GM19238 (cell line): ENCODE data around the gene OR52B2.

Experiments
- DNase-seq: peaks from one replicate; pipeline ENCODE4 v3.0.0; 2011; ENCODE audit warnings: low spot score; ENCODE audit not compliant: insufficient read length

The OR52B2 gene

DNA sequence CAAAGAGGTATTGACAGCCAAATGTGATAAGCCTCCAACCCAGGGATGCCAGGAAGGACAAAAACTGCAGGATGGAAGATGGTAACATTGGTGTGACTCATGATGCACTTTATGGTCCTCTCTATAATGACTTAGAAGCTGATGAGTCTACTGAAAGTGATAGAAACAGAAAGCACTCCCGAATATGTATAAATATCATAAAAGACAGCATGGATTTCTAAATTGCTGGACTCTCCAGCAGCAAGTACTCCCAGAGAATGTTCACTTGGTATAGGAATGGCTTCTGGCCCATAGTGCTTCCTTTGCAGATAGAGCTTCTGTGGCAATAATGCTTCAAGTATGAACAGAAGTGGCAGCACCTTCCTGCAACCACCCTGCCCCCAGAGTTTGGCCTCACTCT is at the start of gene OR52B2:
Gene OR52B2, minus strand, starts transcription at position 101 of the 400 bp plus-strand sequence. Its CDS starts 0 bp downstream, at position 101.
- no peak for DNase-seq

DNA sequence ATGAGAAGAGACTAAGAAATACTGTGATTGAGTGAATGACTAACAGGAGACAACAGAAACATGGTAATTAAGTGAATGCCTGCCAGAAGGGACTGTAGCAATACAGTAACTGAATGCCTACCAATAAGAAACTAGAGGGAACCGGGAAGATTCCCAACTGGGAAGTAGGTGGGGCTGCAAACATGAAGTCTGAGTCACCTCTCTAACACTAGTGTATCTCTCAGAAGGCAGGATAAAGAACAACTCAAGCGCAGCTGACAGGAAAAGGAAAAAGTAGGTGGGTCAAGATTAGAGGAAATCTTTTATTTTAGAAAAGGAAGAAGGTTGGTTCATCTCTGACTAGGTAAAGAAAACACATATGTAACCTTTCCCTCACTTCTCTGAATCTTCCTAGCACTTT is 49.2 kb upstream of the OR52B2 start:
- DNase-seq: no peak

DNA sequence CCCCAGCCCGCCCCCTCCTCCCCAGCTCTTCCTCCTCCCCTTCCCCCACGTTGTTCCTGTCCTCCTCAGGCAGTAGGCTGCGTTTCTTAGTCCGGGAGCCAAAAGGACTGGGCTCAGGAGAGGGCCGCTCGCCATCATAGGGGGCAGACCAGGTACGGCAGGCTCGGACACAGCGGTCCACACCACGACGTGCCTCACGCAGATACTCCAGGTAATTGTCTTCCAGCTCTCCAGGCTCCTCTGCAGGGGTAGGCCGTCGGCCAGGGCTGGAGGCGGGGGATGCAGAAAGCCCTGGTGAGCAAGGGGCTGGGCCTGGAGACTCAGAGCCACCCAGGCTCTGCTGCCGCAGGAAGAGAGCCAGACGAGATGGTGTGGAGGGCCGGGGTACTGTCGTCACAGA is 47.6 kb upstream of the OR52B2 start:
- DNase-seq: no peak

DNA sequence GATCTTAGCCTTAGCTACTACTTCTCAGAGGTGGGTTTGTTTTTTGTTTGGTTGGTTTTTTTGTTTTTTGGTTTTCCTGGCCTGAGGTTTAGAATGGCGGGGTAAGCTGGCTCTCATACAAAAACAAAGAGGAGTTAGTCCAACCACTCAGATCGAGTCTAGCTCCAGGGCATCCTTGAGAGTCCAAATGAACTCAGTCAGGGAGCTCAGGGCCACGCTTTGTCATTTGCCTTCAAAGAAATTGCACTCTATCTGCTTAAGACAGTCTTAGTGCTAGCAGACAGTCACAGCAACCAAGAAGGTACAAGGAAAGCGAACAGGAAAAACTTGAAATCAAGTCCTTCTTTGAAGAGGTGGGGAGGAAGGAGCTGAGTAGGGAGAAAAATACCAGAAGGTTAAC is 46.4 kb upstream of the OR52B2 start:
- DNase-seq: no peak

DNA sequence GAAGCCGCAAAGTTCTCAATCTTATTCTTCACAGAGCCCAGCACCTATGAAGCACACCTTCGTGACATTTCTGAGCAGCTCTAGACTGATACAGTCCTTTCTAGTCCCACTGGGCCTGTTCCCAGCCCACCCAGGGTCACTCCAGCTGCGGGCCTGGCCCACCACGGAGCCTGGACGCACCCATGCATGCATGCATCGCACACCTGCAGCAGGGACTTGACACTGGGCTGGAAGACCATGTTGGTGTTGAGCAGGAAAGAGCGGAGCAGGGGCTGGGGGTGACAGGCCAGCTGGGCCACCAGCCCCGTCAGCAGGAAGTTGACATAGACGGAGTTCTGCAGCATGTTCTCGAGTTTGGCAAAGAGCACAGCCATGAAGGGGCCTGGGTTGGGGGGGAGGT is 44.4 kb upstream of the OR52B2 start:
- DNase-seq: no peak

DNA sequence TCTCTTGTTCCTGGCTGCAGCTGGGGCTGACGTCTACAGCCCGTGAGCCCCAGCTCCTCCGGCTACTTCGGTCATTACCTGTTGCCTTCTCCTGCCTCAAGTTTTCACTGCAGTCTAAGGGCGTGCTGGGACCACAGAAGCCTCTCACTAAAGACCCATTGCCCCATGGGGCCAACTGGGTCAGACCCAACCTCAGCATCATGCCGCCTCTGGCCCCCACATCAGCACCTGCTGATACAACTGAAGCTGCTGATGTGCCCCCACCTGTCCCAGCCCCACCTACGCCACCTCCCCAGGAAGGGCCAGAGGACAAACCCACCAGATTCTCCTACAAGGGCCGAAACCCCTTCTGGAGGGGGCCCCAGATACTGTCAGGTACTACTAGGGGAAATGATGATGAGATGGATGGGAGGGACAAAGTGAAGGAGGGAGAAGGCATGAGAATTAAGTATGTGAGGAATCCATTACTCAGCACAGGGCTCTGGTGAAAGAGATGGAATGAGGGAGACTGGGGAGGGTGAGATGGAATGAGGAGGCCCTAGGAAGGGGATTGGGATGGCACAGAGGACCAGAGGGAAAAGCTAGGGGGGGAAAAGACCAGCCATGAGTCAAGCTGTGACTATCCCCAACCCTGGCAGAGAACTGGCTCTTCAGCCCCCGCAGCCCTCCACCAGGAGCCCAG is 40.3 kb upstream of the OR52B2 start:
- no peak for DNase-seq

DNA sequence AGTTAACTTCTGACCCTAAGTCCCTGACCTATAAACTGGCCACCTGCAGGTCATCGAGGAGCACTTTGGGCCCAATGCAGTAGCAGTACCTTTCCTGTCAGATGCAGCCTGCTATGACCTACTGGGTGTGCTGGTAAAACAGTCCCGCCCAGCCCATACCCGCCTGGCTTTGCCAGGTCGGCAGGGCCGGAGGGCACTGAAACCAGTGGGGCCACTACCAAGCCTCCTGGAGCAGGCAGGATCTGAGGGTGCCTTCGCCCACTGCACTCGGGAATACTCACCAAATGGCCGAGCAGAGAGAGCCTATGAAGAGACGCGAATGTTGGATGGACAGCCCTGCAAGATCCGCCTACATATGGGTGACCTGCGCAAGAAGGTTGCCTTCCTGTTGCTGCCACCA is 39.7 kb upstream of the OR52B2 start:
- no peak for DNase-seq

DNA sequence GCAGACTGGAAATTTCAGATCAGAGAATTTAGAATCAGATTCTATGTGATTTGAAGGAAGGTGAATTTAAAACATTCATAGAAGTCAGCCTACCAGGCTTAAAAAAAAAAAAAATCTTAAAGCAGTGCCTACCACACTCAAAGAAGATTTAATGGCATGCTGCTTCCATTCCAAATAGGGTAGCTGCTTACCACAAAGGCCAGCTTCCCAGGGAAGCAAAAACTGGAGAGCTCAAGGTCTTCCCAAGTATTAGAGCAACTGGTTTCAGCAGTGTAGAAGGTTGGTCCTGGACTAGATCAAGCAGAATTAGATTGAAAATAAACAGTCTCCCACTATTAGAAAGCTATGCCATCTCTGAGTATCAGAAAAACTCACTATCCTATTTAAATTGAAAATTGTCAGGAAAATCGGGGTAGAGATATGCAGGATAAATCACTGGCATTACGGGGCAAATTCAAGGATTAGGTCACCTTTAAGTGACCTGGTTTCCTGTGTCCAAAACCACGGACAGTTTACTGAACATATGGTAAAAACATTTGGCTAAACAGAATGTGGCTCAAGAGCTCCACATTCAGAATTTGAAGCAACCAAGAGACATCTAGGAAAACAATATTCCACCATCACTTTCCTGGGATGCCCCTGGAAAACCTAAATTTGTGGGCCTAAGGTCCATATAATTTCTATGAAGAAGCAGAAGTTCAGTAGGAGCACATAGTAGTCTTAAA is 36.5 kb upstream of the OR52B2 start:
- DNase-seq: no peak

DNA sequence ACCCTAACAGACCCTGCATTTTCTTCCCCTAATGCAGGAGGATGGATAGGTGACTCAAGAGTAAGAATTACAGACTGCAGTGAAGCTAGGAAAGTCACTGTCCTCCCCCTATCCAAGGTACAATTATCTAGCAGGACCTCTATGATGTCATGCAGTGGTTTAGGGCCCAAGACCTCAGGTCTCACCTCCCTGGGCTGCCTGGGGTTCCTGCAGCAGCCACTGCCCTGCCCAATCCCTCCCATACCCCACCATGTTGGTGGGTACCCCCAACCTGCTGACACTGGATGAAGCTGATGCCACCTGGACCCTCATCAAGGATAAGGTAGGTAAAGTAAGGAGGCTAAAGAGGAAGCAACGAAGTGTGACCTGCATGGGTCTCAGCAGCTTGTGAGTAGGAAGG is 35.2 kb upstream of the OR52B2 start, which contains the start of gene C11orf42:
Gene C11orf42, plus strand, starts transcription at position 192 of the 400 bp plus-strand sequence. Its CDS starts 59 bp downstream, at position 251.
- DNase-seq: no peak

DNA sequence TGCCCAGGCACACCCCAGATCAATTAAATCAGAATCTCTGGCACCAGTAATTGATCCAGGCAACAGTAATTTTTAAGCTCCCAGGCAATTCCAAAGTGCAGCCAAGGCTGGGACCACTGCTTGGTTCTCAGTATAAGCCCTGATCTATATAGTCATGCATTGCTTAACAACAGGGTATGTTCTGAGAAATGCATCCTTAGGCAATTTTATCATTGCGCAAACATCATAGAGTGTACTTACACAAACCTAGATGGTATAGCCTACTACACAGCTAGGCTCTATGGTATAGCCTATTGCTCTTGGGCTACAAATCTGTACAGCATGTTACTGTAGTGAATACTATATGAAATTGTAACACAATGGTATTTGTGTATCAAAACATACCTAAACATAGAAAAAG is 34.6 kb upstream of the OR52B2 start:
- no peak for DNase-seq

DNA sequence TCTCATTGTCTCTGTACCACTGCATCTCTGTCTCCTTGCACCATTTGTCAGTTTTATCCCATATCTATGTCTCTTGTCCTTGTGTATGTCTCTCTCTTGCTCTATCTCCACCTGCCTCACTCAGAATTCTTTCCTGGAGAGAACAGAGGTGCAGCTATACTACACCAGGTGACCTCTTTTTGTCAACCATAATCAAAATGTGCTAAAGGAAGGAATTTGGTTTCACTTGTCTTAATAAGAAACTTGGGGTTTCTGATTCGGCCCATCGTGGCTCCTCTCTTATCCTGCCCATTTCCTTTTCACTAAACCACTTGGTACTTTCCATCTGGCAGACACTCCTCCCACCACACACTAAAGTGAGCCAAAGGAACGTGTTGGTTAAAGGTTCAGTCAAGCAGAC is 33.2 kb upstream of the OR52B2 start:
- peak; percentile 16 for DNase-seq

DNA sequence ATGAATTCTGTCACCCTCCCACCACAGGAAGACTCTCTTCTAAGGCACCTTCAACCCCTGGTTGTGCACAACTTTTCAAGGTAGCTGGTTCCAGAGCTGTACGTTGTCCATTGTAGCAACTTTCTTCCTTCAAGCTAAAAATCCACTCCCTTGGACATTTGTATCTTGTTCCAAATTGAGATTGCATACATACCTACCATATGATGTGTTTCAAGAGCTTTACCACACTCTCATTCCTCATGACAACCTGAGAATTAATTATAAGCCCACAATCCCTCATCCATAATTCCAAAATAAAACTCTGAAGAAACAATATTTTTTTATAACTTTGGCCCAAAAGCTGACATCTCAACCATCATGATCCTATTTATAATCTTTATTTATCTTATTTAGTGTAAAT is 31.9 kb upstream of the OR52B2 start:
- no peak for DNase-seq

DNA sequence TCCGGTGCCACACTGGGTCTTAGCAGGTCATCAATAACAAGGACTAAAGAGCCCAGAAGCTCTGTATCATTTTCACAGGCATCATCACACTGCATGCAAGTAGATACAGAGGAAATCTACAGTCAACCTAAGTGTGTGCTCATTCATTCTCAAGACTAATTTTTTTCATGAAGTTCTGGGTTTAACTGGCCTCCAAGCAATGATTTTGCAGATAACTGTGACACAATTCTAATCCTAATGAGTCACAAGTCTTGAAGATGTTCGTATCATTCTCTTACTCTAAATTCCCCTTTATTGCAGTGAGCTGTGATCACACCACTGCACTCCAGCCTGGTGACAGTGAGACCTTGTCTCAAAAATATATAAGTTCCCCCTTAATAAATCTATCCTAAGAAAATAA is 31.4 kb upstream of the OR52B2 start:
- DNase-seq: no peak

DNA sequence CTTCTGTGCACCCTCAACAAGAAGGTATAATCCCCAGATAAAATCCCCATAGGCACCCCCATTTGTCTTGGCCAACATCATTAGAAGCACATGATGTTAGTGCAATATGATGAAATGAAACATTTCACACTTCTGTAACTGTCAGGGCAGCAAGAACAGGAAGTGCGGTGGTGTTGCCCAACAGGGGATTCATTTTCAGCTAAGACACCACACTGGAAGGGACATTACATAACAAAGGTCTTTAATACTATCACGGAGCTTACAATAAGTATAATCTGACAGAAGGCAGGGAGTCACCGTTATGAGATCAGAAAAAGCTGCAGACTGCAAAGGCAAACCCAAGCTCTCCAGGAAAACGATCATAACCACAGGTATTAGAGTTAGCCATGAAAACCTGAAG is 30.8 kb upstream of the OR52B2 start:
- DNase-seq: no peak

DNA sequence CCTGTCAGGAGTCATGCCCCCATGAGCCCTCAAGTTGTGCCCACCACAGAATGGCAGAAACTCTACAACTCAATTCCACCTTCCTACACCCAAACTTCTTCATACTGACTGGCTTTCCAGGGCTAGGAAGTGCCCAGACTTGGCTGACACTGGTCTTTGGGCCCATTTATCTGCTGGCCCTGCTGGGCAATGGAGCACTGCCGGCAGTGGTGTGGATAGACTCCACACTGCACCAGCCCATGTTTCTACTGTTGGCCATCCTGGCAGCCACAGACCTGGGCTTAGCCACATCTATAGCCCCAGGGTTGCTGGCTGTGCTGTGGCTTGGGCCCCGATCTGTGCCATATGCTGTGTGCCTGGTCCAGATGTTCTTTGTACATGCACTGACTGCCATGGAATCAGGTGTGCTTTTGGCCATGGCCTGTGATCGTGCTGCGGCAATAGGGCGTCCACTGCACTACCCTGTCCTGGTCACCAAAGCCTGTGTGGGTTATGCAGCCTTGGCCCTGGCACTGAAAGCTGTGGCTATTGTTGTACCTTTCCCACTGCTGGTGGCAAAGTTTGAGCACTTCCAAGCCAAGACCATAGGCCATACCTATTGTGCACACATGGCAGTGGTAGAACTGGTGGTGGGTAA is 29.2 kb upstream of the OR52B2 start, which contains the start of gene OR52W1:
Gene OR52W1, plus strand, starts transcription at position 51 of the 637 bp plus-strand sequence. Its CDS starts 0 bp downstream, at position 51.
- no peak for DNase-seq

DNA sequence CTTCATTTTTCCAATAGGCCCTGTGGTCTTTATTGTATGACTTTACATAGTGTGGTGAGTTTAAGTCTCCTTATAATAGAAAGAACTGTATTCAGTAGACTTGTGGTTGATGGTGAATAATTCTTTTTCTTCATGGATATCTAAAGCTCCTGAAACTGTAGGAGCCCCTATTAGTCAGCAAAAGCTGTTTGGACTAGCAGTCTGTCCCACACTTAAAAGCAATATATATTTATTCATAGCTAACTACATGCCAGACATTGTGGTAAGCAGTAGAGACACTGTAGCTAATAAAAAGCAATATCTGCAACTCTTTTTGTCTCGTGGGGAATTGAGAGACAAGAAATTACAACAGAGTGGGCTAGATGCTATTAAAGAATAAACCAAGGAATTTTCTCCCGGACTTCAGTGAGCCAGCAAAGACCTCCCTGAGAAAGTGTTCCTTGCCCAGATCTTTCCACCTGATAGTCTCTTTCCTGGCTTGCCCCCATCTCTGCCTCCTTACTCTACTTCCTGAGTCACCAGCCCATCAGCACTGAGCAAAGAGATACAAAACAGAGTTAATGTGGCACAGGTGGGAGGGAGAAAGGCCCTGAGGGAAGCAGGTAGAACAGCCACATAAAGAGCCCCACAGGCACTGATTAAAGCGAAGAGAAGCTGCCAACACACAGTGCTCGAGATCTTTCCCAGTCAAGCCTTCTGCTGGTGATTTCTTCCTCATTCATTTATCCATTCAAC is 27.5 kb upstream of the OR52B2 start:
- DNase-seq: no peak

DNA sequence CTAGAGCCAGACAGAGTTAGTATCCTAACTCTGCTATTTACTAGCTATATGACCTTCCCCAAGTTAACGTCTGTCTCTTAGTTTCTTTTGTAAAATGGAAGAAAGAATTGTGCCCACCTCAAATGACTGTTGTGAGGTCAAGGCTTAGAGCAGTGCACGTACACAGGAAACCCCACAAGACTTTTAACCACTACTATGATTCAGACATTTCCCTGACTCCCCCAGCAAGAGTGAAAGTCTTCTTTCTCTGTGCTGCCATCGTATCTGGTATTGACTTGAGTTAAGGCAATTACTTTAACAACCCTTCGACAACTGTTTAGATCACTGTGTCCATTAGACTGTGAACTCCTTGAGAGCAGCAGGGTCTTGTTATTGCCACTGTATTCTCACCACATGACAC is 26.3 kb upstream of the OR52B2 start:
- no peak for DNase-seq

DNA sequence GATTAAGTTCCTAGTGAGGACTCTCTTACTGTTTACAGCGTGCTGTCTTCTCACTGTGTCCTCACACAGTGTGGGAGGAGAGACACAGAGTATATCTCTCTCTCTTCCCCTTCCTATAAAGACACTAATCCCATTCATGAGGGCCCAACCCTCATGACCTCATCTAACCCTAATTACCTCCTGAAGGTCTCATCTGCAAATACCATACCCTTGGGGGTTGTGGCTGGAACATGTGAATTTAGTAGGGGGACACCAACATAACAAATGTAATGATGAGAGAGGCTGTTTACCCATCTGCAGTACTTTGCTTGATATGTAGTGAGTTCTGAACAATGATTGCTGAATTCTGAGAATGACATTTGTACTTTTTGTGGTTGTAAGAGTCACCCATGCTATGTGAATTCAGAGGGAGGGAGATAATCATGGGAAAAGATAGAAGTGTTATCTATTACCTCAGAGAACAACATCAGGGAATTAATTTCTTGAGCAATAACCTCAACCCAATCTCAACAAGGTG is 24.0 kb upstream of the OR52B2 start:
- no peak for DNase-seq

DNA sequence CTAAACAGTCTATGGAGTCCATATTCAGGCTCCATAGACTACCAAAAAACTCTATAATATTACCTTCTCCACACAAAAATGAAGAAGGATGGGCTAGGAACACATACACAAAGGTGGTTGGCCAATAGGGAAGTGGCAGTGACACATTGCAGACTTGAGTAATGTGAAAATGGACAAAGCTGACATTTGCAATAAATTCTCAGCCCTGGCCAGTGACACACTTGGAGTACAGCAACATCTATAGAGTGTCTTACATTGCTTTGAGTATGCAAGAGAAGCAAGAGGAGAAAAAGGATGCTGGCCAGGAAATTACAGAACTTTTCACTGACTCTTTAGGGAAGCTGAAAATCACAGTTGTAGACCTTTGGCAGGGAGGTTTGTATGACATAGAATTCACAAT is 21.6 kb upstream of the OR52B2 start:
- DNase-seq: no peak

DNA sequence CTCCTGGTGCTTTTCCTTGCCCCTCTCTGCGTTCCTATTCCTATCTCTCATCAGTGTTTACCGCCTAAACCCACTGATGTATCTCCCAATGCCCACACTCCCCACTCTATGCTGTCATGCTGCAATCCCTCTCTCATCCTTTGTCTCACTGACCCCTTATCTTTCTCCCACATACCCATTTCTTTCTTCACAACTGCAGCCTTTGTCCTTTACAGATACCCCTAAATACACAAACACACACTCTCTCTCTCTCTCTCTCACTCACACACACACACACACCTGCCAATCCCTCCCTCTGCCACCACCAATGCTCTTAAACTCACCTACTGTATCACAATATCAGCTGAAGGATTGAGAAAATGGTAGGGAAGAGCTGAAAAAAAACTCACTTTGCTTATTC is 5.3 kb upstream of the OR52B2 start:
- DNase-seq: no peak

DNA sequence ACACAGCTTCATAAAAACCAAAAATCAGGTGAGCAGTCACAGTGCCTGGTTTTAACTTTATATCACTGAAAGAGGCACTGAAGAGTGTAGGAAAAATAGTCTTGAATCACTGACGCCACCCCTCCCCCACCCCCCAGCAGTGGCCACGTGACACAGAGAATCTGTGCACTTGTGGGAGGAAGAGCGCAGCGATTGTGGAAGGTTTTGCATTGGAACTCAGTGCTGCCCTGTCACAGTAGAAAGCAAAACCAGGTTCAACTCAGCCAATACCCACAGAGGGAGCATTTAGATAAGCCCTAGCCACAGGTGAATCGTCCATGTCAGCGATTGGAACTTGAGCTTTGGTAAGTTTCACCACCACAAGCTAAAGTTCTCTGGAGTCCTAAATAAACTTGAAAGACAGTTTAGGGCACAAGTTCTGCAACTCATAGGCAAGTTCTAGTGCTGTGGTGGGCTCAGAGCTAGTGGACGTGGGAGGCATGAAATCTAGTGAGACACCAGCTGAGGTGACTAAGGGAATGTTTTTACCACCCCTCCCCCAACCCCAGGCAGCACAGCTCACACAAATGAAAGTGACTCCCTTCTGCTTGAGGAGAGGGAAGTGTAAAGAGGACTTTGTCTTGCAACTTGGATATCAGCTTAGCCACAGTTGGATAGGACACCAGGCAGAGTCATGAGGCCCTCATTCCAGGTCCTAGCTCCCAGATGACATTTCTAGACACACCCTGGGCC is 13.3 kb downstream of the OR52B2 start:
- DNase-seq: no peak
